Coronary artery (tissue), 2 donors: ENCODE data around the gene KDM7A.

Source experiments
- DNase-seq: peaks from one replicate; pipeline ENCODE4 v3.0.0-alpha.2; 2017; ENCODE audit warnings: low spot score
- H3K27ac ChIP-seq, 2 donors: fragments of 200-600 bp; sonication (generic); one replicate each; pipeline ENCODE4 v1.5.1; 2016 to 2019
- H3K4me3 ChIP-seq: fragments of 200-600 bp; sonication (generic); 2 replicates; pipeline ENCODE4 v1.5.1; 2016; ENCODE audit warnings: mild to moderate bottlenecking, moderate library complexity
- CTCF ChIP-seq: fragments of 200-600 bp; sonication (generic); IDR thresholded peaks from one replicate; pipeline ENCODE4 v1.5.1; 2019; ENCODE audit warnings: antibody characterized with exemption

Gene KDM7A

GRCh38 chr7:140057143-140057535, 119.6 kb downstream of the KDM7A start:
- no peak overlapping the region for H3K27ac ChIP-seq
- no peak for DNase-seq
- H3K4me3 ChIP-seq = no peak overlapping the region
- no peak for TF ChIP-seq CTCF

DNA sequence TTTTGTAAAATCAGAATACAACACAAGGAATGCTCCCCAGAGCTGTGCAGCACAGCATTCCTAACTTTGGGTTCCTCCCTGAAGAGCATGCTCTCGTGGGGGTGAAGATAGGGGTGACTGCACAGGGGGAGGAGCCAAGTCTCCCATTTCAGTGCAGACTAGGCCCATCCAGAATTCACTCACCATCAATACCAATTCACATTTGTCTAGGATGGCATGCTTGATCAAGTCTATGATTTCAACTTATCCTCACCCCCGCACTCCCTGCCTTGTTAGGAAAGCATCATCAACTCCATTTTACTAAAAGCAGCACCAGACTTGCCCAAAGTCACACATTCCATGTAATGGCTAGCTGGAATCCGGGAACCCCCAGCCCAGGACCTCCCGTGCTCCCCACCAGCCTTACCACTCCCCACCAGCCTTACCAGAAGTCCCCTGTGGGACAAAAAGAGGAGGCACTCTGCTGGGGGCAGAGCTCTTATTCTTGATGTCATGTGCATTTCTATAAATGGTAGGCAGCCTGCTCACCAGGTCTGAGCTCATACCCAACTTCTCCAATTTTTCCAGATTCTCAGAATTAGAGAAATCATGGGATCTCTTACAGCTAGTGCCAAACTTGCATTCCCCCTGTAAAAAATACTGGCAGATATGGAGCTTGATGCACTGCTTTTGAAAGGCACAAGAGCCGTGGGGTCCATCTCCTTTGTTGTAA, 120.2 kb downstream of the KDM7A start:
- TF ChIP-seq CTCF = no peak
- Histone ChIP-seq H3K27ac (peak overlapping the region in 1 of 2 donors; percentile 24), H3K4me3 (no peak overlapping the region)
- no peak for DNase-seq

- no peak overlapping the region for H3K27ac ChIP-seq
- no peak for DNase-seq
- TF ChIP-seq CTCF = no peak
- no peak overlapping the region for H3K4me3 ChIP-seq
Observed at GRCh38 chr7:140055833-140056232, 121.0 kb downstream of the KDM7A start.

GRCh38 chr7:140054751-140055150, 122.0 kb downstream of the KDM7A start:
- no peak for DNase-seq
- TF ChIP-seq CTCF = no peak
- Histone ChIP-seq H3K4me3 (no peak overlapping the region), H3K27ac (no peak overlapping the region)

- no peak for TF ChIP-seq CTCF
- DNase-seq = no peak
- H3K4me3 ChIP-seq = no peak overlapping the region
- H3K27ac ChIP-seq = no peak overlapping the region
Observed at GRCh38 chr7:140053812-140054539, 122.8 kb downstream of the KDM7A start.

DNA sequence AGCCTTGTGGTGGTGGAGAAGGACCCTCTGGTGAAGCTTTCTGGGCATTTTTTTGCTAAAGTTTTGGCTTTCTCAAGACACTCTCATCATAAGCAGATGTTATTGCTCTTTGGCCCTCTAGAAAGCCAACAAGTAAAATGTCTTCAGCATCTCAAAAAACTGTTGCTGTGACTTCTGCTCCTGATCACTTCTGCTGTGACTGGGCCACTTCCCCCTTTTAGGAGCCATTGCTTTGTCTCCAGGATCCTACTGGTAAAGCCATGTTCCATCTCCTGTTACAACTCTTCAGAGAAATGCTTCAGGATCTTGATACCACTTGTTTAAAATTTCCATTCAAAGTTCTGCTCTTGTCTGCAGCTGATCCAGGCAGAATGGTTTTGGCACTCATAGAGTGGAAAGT, 125.0 kb downstream of the KDM7A start:
- DNase-seq = no peak
- no peak overlapping the region for H3K27ac ChIP-seq
- no peak overlapping the region for H3K4me3 ChIP-seq
- no peak for TF ChIP-seq CTCF

- no peak for DNase-seq
Observed at GRCh38 chr7:140050100-140050499, 126.7 kb downstream of the KDM7A start.

More at GRCh38 chr7:140050100-140050499, 126.7 kb downstream of the KDM7A start:
- TF ChIP-seq CTCF = no peak
- Histone ChIP-seq H3K27ac (peak overlapping the region in 1 of 2 donors; percentile 32), H3K4me3 (no peak overlapping the region)
